ENCODE data around the gene ZNF521.

Gene ZNF521

GRCh38 chr18:25225151-25225550 is 126.8 kb downstream of the ZNF521 start:
- DNase-seq: peak; percentile 57 to 74 (median 68)

- no peak for DNase-seq
Observed at GRCh38 chr18:25223899-25224886, 127.8 kb downstream of the ZNF521 start.

DNA sequence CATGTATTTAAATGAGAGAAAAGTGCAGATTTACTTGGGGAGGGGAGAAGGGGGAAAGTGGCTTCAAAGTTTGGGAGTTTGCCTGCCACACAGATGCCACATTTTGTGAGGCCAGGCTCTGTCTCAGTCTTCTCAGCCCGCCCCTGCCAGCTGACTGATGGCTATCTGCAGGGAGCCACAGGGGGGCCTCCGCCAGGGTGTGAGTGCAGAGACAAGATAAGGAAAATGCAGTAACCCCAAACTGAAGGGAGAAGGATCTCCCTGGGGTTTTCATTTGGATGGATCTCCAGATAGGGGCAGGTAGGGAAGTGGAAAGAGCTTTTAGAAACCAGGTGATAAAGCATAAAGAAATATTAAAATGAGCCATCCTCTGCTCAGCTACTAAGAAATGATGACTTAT is 128.8 kb downstream of the ZNF521 start:
- DNase-seq: no peak

DNA sequence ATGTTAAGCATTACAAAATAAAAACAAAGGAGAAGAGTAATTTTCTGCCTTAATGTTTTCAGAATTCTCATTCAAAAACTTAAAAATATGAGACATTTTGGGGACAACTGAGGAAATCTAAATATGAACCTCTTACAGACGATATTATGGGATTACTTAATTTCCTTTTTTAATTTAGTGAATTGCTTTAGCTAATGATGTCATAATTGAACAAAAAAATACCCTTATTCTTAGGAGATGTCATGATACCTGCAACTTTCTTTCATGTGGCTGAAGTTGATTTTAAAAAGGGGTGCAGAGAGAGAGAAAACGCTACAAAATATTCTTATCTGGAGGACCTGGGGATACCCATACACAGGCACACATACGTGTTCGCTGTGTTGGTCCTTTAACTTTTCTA is 129.3 kb downstream of the ZNF521 start:
- no peak for DNase-seq

- DNase-seq: no peak
Observed at GRCh38 chr18:25210622-25211021, 141.3 kb downstream of the ZNF521 start.

- DNase-seq: no peak
Observed at GRCh38 chr18:25192065-25192464, 159.9 kb downstream of the ZNF521 start.

DNA sequence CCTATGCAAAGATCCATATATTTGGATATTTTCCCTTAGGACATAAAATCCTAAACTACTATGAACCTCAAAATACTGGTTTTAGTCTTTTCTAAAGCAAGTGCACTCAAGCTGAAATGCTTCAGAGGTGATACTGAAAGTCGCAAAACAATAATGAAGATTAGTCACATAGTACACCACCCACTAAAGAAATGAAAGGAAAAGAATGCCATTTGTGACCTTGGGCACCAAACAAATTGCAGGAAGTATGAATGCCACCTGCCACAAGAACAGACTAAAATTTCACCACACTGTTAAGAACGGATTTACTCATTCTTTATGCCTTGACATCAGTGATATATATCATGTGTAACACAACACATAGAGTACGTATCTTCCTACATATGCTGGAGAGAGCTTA is 161.5 kb downstream of the ZNF521 start:
- DNase-seq: no peak

- DNase-seq: no peak
Observed at GRCh38 chr18:25189391-25190185, 162.4 kb downstream of the ZNF521 start.

DNA sequence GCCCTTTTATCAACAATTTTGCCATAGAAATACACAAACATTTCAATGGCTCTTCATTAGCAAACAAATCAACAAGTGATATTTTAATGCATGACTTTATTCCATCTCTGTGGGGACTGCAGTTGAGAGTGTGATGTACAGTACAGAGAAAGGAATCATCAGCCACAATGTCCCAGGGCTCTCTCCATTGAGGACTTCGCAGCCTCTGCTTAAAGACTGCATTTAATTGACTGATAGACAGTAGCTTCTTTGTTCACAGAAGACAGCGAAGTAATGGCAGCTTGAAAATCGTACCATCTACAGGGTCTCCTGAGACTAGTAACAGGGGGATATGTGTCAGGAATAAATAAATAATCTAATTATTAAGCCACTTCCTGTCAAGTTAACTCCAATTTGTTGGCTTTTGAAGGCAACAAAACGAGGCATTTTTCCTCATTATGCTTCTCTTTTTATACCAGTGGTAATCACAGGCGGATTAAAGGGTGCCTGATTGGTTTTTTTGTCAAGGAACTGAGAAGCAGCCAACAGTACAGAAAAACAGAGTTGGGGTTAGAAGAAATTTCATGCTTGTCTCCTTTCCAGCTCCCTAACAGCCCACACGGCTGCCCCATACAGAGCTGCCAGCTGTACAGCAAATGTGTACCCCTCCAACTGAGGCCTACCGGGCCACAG is 164.3 kb downstream of the ZNF521 start:
- DNase-seq: no peak

- DNase-seq: no peak
Observed at GRCh38 chr18:25186871-25187270, 165.1 kb downstream of the ZNF521 start.

- no peak for DNase-seq
Observed at GRCh38 chr18:25181993-25182392, 170.0 kb downstream of the ZNF521 start.

GRCh38 chr18:25181581-25181980 is 170.4 kb downstream of the ZNF521 start:
- DNase-seq: no peak

GRCh38 chr18:25180973-25181548 is 170.9 kb downstream of the ZNF521 start:
- DNase-seq: peak in 1 of 4 experiments; percentile 3

DNA sequence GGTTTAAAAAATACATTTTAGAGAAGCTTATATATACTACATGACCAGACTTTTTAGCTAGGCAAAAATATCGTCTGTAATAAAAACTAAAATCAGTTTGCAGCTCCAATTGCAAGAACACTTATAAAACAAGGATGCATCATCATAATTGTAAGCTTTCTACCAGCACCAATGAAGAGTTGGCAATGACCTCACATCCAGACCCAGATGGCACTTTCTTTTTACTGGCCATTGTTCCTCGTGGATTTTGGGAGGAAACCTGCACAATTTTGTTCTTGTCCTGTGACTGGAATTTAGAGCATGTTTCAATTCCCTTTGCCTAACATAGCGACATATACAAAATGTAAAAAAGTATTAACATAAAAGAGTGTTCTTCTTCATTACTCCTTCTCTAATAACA is 174.3 kb downstream of the ZNF521 start:
- DNase-seq: no peak

DNA sequence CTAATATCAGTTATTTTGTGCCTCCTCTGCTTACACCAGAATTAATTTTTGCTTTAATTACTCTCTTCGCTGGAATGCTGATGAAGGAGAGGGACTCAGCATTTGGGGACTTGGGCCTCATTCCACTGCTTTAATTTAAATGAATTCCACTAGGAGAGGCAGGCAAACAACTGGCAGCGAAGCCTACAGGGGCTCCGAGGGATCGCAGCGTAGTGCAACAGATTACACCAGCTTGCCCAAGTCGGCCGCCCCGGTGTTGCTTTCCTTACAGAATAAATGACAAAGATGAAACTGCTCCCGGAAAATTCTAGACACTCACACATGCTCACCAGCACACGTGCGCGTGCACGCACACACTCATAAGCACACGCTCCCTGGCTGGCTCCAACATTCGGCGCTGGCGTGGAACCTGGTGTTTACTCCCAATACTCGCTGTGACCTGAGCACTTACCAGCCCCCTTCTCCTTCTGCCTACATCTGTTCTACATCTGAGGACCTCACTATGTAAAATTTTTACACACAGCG is 175.4 kb downstream of the ZNF521 start:
- DNase-seq: no peak

DNA sequence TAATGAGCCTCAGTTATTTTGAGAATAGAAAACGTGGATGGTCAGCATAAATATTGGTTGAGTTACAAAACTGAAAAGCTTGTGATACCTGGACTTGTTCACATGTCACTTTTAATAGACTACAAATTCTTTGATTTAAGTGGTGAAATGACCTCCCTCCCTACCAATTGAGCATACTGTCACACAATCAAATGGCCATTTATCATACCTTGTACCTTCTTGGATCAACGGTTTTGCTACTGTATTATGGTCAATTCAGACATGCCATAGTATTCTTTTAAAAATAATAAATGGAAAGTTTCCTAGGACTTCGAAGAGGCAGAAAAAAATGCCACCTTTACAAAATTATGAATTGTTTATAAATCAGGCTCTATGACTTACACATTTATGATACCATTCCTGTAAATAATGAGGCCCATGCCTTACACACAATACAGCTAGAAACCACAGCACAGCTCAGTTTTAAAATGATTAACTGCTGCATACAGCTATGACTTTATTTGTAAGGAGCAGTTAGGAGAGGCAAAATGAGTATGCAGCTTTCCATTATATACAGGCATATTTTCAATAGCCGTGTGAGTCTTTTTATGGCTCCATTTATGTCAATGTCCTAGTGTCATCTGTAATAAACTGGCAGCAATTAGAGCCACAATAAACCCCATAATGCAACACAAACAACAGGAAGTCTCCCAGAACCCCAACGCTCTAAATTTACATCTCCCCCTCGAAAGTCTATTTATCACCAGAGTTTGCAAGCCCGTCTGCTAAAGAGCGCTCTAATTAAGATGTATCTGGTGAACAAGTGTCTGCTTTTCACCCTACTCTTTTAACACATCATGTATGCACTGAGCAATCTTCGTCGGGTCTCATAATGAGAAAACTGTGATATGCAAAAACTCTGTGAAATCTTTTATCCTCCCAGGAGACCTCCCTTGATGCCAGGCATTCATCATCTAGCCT is 176.1 kb downstream of the ZNF521 start:
- no peak for DNase-seq

DNA sequence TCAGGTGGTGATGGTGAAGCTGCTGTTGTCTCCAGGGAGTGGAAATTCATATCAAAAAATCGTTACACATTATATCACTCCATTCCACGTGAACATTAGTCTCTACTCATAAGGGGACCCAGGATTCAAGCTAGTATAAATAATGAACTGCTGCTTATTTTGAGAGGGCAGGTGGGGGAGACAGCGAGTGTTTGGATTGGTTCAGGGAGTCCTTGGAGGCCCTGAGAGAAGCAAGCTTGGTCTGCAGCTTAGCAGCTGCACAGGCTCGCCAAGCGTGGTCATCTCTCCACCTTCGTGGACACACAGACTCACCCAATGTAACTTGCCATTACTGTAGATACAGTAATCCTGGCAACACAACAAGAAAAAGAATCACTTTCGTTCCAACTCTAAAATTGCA is 177.6 kb downstream of the ZNF521 start:
- no peak for DNase-seq

DNA sequence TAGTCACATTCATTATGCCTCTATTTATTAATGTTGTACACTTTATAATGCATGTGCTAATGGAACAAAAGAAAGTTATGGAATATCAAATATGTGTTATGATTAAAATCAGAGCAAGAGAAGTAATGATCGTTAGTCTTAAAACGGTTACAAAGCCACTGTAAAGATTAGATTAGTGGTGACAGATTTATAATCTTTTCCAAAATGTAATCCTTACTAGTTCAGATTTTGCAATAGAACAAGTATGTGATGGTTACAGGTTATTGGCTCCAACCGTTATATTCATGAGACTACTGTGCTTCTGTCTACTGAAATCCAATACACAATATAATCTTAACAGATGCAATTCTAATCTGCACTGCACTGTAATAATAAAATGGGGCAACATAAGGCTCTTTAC is 180.6 kb downstream of the ZNF521 start:
- DNase-seq: no peak

GRCh38 chr18:25170402-25170801 is 181.6 kb downstream of the ZNF521 start:
- no peak for DNase-seq

DNA sequence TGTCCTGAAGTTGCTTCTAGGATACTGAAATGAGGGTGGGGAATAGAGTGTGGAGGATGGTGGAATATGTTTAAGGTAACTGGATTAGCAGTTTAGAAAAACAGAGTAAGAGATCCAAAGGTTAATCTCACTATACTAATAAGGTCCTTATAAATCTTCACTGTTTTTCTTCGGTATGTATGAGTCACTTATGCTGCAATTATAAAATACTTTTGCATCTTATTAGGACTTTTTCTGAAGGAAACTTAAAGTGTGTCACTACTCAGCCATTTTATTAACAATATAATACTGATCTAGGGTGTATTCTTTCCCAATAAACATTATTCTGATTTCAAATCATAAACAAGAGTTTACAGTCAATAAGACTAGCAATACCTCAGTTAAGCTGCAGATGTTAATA is 182.3 kb downstream of the ZNF521 start:
- no peak for DNase-seq
